HG02885 (cell line): ENCODE measurements around the gene EPHB3.

ENCODE experiments used
- ATAC-seq: cut with Tn5 transposase; IDR thresholded peaks from one replicate; pipeline ENCODE4 v1.9.1; 2021; ENCODE audit warnings: mild to moderate bottlenecking; ENCODE audit not compliant: unreplicated experiment, poor library complexity

The EPHB3 gene

DNA sequence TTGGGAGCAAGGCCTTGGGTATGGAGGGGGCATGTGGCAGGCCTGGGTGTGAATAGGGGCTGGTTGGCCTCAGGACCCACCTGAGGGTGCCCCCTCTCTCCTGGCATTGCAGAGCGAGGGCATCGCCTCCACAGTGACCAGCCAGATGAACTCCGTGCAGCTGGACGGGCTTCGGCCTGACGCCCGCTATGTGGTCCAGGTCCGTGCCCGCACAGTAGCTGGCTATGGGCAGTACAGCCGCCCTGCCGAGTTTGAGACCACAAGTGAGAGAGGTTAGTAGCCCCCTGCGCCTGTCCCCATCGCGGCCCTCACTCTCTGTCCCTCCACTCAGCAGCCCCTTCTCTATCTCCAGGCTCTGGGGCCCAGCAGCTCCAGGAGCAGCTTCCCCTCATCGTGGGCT is 16.0 kb downstream of the EPHB3 start:
- ATAC-seq = no peak

- no peak for ATAC-seq
Measured at GRCh38 chr3:184578218-184578617, 16.6 kb downstream of the EPHB3 start.

DNA sequence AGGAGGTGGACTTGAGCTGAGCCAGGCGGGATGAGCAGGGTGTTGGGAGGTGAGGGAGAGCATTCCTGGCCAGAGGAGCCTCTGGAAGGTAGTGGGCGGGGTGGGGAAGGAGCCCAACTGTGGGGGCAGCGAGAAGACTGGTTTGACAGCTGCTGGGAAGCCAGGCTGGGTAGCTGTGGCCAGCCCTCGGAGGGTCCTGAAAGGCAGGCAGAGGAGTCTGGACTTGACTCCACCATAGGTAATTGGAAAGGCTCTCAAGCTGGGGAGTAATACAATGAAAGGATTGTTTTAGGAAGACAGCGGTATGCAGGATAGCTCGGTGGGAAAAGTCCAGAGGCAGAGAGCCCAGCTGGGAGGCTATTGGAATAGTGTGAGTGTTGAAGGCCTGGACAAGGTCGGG is 17.2 kb downstream of the EPHB3 start:
- no peak for ATAC-seq

- no peak for ATAC-seq
Measured at GRCh38 chr3:184579513-184579912, 17.9 kb downstream of the EPHB3 start.

DNA sequence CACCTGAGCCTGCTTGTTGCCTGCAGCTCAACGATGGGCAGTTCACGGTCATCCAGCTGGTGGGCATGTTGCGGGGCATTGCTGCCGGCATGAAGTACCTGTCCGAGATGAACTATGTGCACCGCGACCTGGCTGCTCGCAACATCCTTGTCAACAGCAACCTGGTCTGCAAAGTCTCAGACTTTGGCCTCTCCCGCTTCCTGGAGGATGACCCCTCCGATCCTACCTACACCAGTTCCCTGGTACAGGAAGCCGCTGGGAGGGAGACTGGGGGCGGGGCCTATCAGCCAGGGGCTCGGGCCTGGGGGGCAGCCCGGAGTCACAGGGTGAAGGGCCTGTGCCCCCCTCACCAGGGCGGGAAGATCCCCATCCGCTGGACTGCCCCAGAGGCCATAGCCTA is 18.8 kb downstream of the EPHB3 start:
- no peak for ATAC-seq

- ATAC-seq = no peak
Measured at GRCh38 chr3:184581331-184581855, 19.8 kb downstream of the EPHB3 start.

DNA sequence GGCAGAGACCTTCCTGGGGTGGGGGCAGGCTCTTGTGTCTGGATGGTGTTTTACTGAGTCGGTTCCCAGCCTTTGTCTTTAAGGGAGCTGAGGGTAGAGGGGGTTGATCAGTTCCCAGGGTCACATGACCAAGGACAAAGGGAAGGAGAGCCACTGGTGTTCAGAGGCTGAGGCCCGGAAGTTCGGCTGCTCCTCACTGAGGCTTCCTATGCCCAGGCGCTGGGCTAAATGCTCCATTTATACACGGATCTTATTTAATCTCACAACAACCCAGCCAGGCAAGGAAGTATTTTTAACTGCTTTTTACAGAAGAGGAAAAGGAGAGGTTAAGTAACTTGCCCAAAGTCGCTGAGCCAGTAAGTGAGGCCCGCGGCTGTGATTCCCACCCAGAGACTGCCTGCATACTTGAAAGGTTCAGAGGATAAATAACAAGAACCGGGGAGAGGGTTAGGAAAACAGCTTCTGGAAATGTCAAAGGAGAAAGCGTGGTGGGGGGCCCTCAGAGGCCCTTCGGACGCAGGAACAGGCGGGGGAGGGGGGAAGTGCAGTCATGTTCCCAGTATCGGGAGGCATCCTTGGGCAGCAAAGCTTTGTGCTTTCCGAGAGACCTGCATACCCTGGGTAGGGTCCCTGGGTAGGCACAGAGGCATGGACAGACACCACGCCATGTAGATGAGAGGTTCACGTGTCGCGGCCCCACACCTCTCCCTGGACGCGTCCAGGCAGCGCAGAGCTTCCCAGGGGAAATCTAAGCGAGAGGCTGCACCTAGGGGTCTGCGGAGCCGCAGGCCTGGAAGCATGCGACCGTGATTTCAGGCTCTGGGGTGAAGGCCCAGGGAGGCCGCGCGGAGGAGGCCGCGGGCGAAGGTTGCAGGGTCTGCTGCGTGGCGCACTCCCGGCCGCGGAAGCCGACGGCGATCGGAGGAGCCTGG is 21.3 kb downstream of the EPHB3 start:
- ATAC-seq = no peak

- no peak for ATAC-seq
Measured at GRCh38 chr3:184583578-184584451, 22.2 kb downstream of the EPHB3 start.

- no peak for ATAC-seq
Measured at GRCh38 chr3:184584464-184584891, 22.9 kb downstream of the EPHB3 start.

DNA sequence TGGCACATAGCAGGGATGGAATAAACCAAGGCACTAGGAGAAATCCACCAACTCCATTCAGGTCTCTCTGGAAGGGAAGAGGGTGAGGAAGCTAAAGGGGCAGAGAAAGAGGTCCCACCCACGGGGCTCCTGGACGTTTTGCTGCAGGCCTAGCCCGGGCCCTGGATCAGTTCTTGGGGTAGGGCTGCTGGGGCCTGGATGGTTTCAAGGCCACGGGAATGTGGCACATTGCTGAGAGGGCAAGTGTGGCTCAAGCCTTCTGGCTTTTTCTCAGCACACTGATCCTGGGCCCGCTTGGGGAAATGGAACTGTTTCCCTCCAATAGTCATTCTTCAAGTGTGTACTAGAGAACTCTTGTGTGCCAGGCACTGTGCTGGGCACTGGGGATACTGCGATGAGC is 24.0 kb downstream of the EPHB3 start:
- ATAC-seq = no peak

GRCh38 chr3:184586851-184587250 is 25.3 kb downstream of the EPHB3 start:
- no peak for ATAC-seq

GRCh38 chr3:184588776-184589175 is 27.2 kb downstream of the EPHB3 start:
- no peak for ATAC-seq

DNA sequence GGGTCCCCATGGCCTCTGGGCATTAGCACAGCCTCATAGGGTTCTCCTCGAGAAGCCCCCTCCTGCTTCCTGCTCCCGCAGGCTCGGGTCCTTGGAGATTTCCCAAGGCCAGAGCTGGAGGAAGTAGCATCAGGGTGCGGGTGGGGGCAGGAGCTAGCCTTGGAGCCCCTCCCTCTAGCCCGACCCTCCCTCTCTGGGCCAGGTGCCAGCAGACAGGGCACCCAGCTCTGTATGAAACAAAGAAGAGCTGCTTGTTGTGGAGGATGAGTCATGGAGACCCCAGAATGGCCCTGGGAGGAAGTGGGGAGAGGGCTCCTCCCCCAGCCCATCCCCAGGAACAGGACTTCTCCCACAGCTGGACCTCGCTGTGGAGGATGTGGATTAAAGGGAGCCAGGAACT is 29.2 kb downstream of the EPHB3 start:
- no peak for ATAC-seq

DNA sequence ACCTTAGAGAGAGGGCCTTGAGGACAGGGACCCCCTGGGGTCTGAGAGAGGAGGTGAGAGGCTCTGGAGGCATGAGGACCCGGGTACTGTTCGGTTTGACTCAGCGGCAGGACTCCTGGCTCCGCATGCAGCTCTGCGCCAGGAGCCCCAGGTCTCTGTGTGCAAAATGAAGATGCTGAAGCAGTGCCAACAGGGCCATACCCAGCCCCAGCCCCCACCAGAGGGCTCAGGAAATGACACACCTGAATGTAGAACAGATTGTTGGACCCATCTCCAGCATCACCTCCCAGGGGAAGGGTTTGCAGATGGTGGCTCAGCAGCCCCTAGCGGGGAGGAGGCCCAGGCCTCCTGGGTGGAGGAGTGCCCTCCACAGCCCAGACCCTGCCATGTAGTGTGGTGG is 30.2 kb downstream of the EPHB3 start:
- ATAC-seq = no peak

GRCh38 chr3:184592371-184593219 is 31.0 kb downstream of the EPHB3 start:
- ATAC-seq = no peak

DNA sequence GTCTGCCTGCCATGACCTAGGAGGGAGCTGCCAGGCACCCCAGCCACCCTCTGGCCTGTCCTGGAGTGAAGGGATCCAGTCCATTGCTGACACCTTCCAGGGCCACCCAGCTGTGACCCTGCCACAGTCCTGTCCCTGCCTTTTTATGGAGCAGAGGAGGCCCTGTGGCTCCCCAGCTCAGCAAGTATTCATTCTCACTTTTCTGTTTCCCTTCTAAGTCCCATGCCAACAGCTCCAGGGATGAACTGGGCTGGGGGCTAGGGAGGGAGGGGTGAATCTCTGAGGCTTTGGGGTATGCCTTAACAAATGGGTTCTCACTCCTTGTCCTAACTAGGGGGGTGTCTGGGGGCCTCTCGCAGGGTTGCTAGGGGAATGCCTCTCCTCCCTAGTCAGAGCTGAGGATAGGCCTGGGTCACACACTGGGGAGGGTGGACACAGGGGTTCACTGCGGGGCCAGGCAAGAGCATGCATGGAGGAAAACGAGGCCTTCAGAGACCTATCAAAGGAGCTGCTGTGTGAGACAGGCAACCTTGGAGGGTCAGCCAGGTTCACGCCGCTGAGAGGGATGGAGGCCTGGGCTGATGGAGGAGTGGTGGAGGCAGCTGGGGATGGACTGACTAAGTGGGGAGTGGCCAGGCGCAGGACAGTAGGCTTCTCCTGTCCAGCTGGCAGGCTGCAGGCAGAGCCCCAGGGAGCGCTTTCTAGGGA is 31.8 kb downstream of the EPHB3 start:
- no peak for ATAC-seq

GRCh38 chr3:184593928-184594303 is 32.3 kb downstream of the EPHB3 start:
- ATAC-seq = no peak

GRCh38 chr3:184594371-184595001 is 32.9 kb downstream of the EPHB3 start:
- ATAC-seq = no peak

GRCh38 chr3:184595726-184596125 is 34.1 kb downstream of the EPHB3 start:
- ATAC-seq = no peak
